KG1 (cell line): ENCODE measurements around the gene LRRC26.

Experiments used
- DNase-seq: peaks from one replicate; lab custom pipeline; 2025; lab: John Stamatoyannopoulos, UW

LRRC26 gene

GRCh38 chr9:137182836-137183235, 13.0 kb upstream of the LRRC26 start:
- DNase-seq, result no peak

- no peak for DNase-seq
Observed at GRCh38 chr9:137181680-137182079, 11.8 kb upstream of the LRRC26 start.

- no peak for DNase-seq
Observed at GRCh38 chr9:137180491-137180890, 10.6 kb upstream of the LRRC26 start.

GRCh38 chr9:137179761-137180160, 9.9 kb upstream of the LRRC26 start:
- DNase-seq, result no peak

- DNase-seq, result no peak
Observed at GRCh38 chr9:137178939-137179630, 9.2 kb upstream of the LRRC26 start.

- no peak for DNase-seq
Observed at GRCh38 chr9:137178201-137178938, 8.5 kb upstream of the LRRC26 start.

GRCh38 chr9:137176302-137177182, 6.7 kb upstream of the LRRC26 start:
- DNase-seq, result no peak

GRCh38 chr9:137175345-137175961, 5.6 kb upstream of the LRRC26 start:
- DNase-seq, result no peak

GRCh38 chr9:137174722-137175293, 5.0 kb upstream of the LRRC26 start:
- DNase-seq, result no peak

- no peak for DNase-seq
Observed at GRCh38 chr9:137173796-137174664, 4.2 kb upstream of the LRRC26 start.

- DNase-seq, result no peak
Observed at GRCh38 chr9:137172901-137173795, 3.3 kb upstream of the LRRC26 start.

GRCh38 chr9:137171149-137171900, 1.5 kb upstream of the LRRC26 start:
- no peak for DNase-seq

GRCh38 chr9:137170486-137171148, 766 bp upstream of the LRRC26 start:
- no peak for DNase-seq

- no peak for DNase-seq
Observed at GRCh38 chr9:137168904-137169856, 671 bp downstream of the LRRC26 start.

- DNase-seq, result no peak
Observed at GRCh38 chr9:137168573-137168903, 1.3 kb downstream of the LRRC26 start.

- no peak for DNase-seq
Observed at GRCh38 chr9:137167747-137168572, 1.9 kb downstream of the LRRC26 start.
